ENCODE data around the gene MLF2. TPM values are rescaled to one million over a fixed set of nuclear protein-coding genes. Genes with fewer than 3 reads are reported as not detected.
A peak's percentile ranks its signal among the peaks of the same experiment; 100 is the strongest.

Gene MLF2
- total and polyA plus RNA-seq, 9 of the 15 experiments (the other 6 are each of a cell fraction or from before 2014, with no cell fraction given), result 11.4 to 190 (median 139) TPM

GRCh38 chr12:6771509-6772330 lies 18.8 kb upstream of the MLF2 start:
- peaks cover 32% of the 10 kb centered on the region; the same call in 2 of the 3 replicates for H3K36me3 ChIP-seq (ENCODE audit: control insufficient read depth, insufficient read depth, low read length)
- H3K27ac ChIP-seq (ENCODE audit: extremely low read depth, low read depth, low read length), result no peak overlapping the region
- WGBS (ENCODE audit: insufficient coverage, low coverage, missing lambda C conversion rate), result 66% methylated on average over 11 of the region's 12 CpGs
- CTCF ChIA-PET (ENCODE audit: low intra/inter-chr PET ratio), result interaction anchor here (0.7 kb wide), 1 partner anchor 20 kb away, joined by 3 read pairs; no protein-coding TSS in a partner anchor
- in situ Hi-C loops (cut with MboI), result no loop called here
- H3K4me1 ChIP-seq (replicated peaks in 1 of 2; ENCODE audit: control insufficient read depth in 2 of 2, insufficient read depth in 2 of 2, low read length in 2 of 2), result peaks cover 10 to 34% of the 10 kb centered on the region in 2 experiments; a peak in 4 of 5 replicates
- H3K9me1 ChIP-seq (ENCODE audit: control insufficient read depth, insufficient read depth, low read length), result no peaks in the 10 kb centered on the region
- POLR2A ChIA-PET, result interaction anchor here (0.6 to 1.3 kb wide), 3 partner anchors 10 to 40 kb away, joined by 3 to 5 read pairs (median 4); no protein-coding TSS in a partner anchor
- intact Hi-C loops (cut with micrococcal nuclease), result no loop called here
- no peak overlapping the region for H3K4me2 ChIP-seq (ENCODE audit: insufficient read depth, low read length)
- TF ChIP-seq MYNN (IDR thresholded peaks at IDR 0.05) (0 out of 2 replicates have a peak, but pooled peaks have one; percentile 7), MYNN (CRISPR knock-in tag; IDR thresholded peaks at IDR 0.05) (no peak), POLR2A (conservative IDR thresholded peaks at IDR 0.05) (0 out of 2 replicates have a peak, but pooled peaks have one; percentile 13), BCOR (IDR thresholded peaks at IDR 0.05) (peak; percentile 60), FOXJ3 (CRISPR knock-in tag; IDR thresholded peaks at IDR 0.05) (no peak), POLR2AphosphoS2 (IDR thresholded peaks at IDR 0.05; ENCODE audit: low read length) (0 out of 2 replicates have a peak, but pooled peaks have one; percentile 32), RBM25 (IDR thresholded peaks at IDR 0.05; ENCODE audit: low read depth, low read length, severe bottlenecking) (peak; percentile 76), GABPB2 (CRISPR knock-in tag; conservative IDR thresholded peaks at IDR 0.05) (no peak), CBFB (CRISPR knock-in tag; IDR thresholded peaks at IDR 0.05) (no peak), ZKSCAN8 (CRISPR knock-in tag; IDR thresholded peaks at IDR 0.05) (no peak), RBBP5 (IDR thresholded peaks at IDR 0.05; ENCODE audit: borderline replicate concordance, insufficient read depth, low read length, poor library complexity, severe bottlenecking) (no peak), LARP7 (IDR thresholded peaks at IDR 0.05) (no peak)
- DNase-seq (ENCODE audit: extremely low read depth in 1 of 4, low spot score in 3 of 4) (no peak), FAIRE-seq (no peak), ATAC-seq (no peak)
- no peaks in the 10 kb centered on the region; a peak in 1 of 5 replicates for H3K27me3 ChIP-seq (ENCODE audit: control insufficient read depth in 2 of 2, insufficient read depth in 2 of 2, low read length in 2 of 2)
- H3K9ac ChIP-seq (ENCODE audit: insufficient read depth in 1 of 2, low read depth in 2 of 2, low read length in 2 of 2), result no peak overlapping the region
- no peak overlapping the region for H2AFZ ChIP-seq (ENCODE audit: low read depth, low read length)
- no peak overlapping the region for H3K4me3 ChIP-seq
- H3K79me2 ChIP-seq (ENCODE audit: control insufficient read depth, insufficient read depth, low read length), result peaks cover 27% of the 10 kb centered on the region
- H4K20me1 ChIP-seq (replicated peaks; ENCODE audit: control insufficient read depth, insufficient read depth, low read length), result no peaks in the 10 kb centered on the region
- BruUV-seq (replicated peaks), result no TSS peak
- no peaks in the 10 kb centered on the region for H3K9me3 ChIP-seq (replicated peaks; ENCODE audit: control insufficient read depth, insufficient read depth, low read depth, low read length)

Measured in K562 (cell line).